Hepatocyte (in vitro differentiated cells): ENCODE data around the gene FRA10AC1. TPM values are rescaled to one million over a fixed set of nuclear protein-coding genes. Genes with fewer than 3 reads are reported as not detected.

Experiments
- DNase-seq: peaks from one replicate; pipeline ENCODE4 v3.0.0-alpha.2; 2016; ENCODE audit warnings: low spot score
- H2AFZ ChIP-seq: fragments of 200-600 bp; sonication (generic); 2 replicates; pipeline ENCODE4 v1.6.0; 2016; ENCODE audit warnings: antibody characterized with exemption, mild to moderate bottlenecking
- H3K27ac ChIP-seq: fragments of 200-600 bp; sonication (generic); 2 replicates; pipeline ENCODE4 v1.5.1; 2016; ENCODE audit warnings: mild to moderate bottlenecking
- H3K27me3 ChIP-seq: fragments of 200-600 bp; sonication (generic); 2 replicates; pipeline ENCODE4 v1.6.1; 2016
- H3K36me3 ChIP-seq: fragments of 200-600 bp; sonication (generic); replicated peaks from 2 replicates; pipeline ENCODE4 v1.5.1; 2016; ENCODE audit warnings: low read depth; ENCODE audit not compliant: insufficient read depth
- H3K4me1 ChIP-seq: fragments of 200-600 bp; sonication (generic); 2 replicates; pipeline ENCODE4 v1.5.1; 2016; ENCODE audit warnings: mild to moderate bottlenecking, moderate library complexity; ENCODE audit not compliant: insufficient read depth
- H3K4me2 ChIP-seq: fragments of 200-600 bp; sonication (generic); 2 replicates; pipeline ENCODE4 v1.6.0; 2016
- H3K4me3 ChIP-seq: fragments of 200-600 bp; sonication (generic); 2 replicates; pipeline ENCODE4 v1.5.1; 2016; ENCODE audit warnings: mild to moderate bottlenecking
- H3K79me2 ChIP-seq: fragments of 200-600 bp; sonication (generic); 2 replicates; pipeline ENCODE4 v1.6.0; 2017; ENCODE audit warnings: mild to moderate bottlenecking
- H3K9me2 ChIP-seq: fragments of 200-600 bp; sonication (generic); replicated peaks from 2 replicates; pipeline ENCODE4 v1.6.0; 2017; ENCODE audit warnings: mild to moderate bottlenecking; ENCODE audit not compliant: insufficient read depth
- H3K9me3 ChIP-seq: fragments of 200-600 bp; sonication (generic); 2 replicates; pipeline ENCODE4 v1.5.1; 2016; ENCODE audit warnings: low read depth, mild to moderate bottlenecking
- H4K20me1 ChIP-seq: fragments of 200-600 bp; sonication (generic); 2 replicates; pipeline ENCODE4 v1.6.0; 2016; ENCODE audit warnings: mild to moderate bottlenecking; ENCODE audit not compliant: insufficient read depth, poor library complexity, severe bottlenecking
- CTCF ChIP-seq: fragments of 200-600 bp; sonication (generic); IDR thresholded peaks from 2 replicates; pipeline ENCODE4 v1.5.1; 2016; ENCODE audit warnings: antibody characterized with exemption, mild to moderate bottlenecking; ENCODE audit not compliant: poor library complexity
- EZH2 ChIP-seq: fragments of 200-600 bp; sonication (generic); IDR thresholded peaks from 2 replicates; pipeline ENCODE4 v1.6.1; 2016; ENCODE audit warnings: antibody characterized with exemption, mild to moderate bottlenecking, borderline replicate concordance
- EZH2phosphoT487 ChIP-seq: fragments of 200-600 bp; sonication (generic); IDR thresholded peaks from one replicate; pipeline ENCODE4 v1.6.1; 2018; ENCODE audit warnings: antibody characterized with exemption, mild to moderate bottlenecking, low read depth, moderate library complexity; ENCODE audit not compliant: unreplicated experiment, severe bottlenecking
- WGBS: methylation state at CpG from one replicate; pipeline ENCODE4 v1.1.6; 2016; ENCODE audit warnings: low lambda C conversion rate; ENCODE audit errors: missing lambda C conversion rate; 5-methylcytosine and 5-hydroxymethylcytosine counted together
- polyA plus RNA-seq: library from polyadenylated mRNA; unstranded; fragments of >200 nt; fragmentation: Nextera tagmentation; extraction: Ambion mirVana; gene quantifications from 2 replicates; pipeline ENCODE4 v1.2.1, GENCODE V29; 2016
- total RNA-seq: library from RNA; depleted of rRNA; stranded (reverse); fragments of >200 nt; gene quantifications from 2 replicates; pipeline ENCODE4 v1.2.3, GENCODE V29; 2014

The FRA10AC1 gene
- total and polyA plus RNA-seq, 2 experiments from 2014 or later: 11.4 to 14.9 TPM

GRCh38 chr10:93749218-93749799 lies 46.9 kb upstream of the FRA10AC1 start:
- TF ChIP-seq EZH2 (no peak), EZH2phosphoT487 (no peak), CTCF (no peak)
- no peaks in the 10 kb centered on the region for H3K9me3 ChIP-seq
- H3K36me3 ChIP-seq: no peaks in the 10 kb centered on the region
- peak overlapping the region; percentile 15 for H3K27ac ChIP-seq
- DNase-seq: peak; percentile 48
- H3K27me3 ChIP-seq: no peaks in the 10 kb centered on the region
- no peaks in the 10 kb centered on the region for H3K9me2 ChIP-seq
- no peak overlapping the region for H3K4me3 ChIP-seq
- 15% methylated on average over 5 of the region's 5 CpGs for WGBS
- no peak overlapping the region for H3K4me2 ChIP-seq
- H2AFZ ChIP-seq: no peak overlapping the region
- no peaks in the 10 kb centered on the region for H3K79me2 ChIP-seq
- H4K20me1 ChIP-seq: no peaks in the 10 kb centered on the region
- peaks cover 20% of the 10 kb centered on the region for H3K4me1 ChIP-seq

GRCh38 chr10:93746844-93747284 lies 44.5 kb upstream of the FRA10AC1 start:
- Histone ChIP-seq H3K4me3 (no peak overlapping the region), H3K4me2 (no peak overlapping the region), H3K4me1 (peaks cover 10% of the 10 kb centered on the region), H4K20me1 (no peaks in the 10 kb centered on the region), H3K27ac (peak overlapping the region; percentile 31), H3K27me3 (no peaks in the 10 kb centered on the region), H2AFZ (no peak overlapping the region), H3K79me2 (no peaks in the 10 kb centered on the region), H3K9me2 (no peaks in the 10 kb centered on the region), H3K9me3 (no peaks in the 10 kb centered on the region), H3K36me3 (no peaks in the 10 kb centered on the region)
- TF ChIP-seq EZH2 (no peak), CTCF (peak; percentile 45), EZH2phosphoT487 (no peak)
- 19% methylated on average over 4 of the region's 4 CpGs for WGBS
- peak; percentile 72 for DNase-seq

- WGBS: 59% methylated on average over 9 of the region's 9 CpGs
- peak overlapping the region; percentile 28 for H2AFZ ChIP-seq
Observed at GRCh38 chr10:93745408-93746065, 43.1 kb upstream of the FRA10AC1 start.

More at GRCh38 chr10:93745408-93746065, 43.1 kb upstream of the FRA10AC1 start:
- Histone ChIP-seq H3K9me3 (no peaks in the 10 kb centered on the region), H3K9me2 (no peaks in the 10 kb centered on the region), H3K36me3 (no peaks in the 10 kb centered on the region), H3K27me3 (no peaks in the 10 kb centered on the region), H3K4me1 (peaks cover 5% of the 10 kb centered on the region), H3K4me3 (no peak overlapping the region), H4K20me1 (no peaks in the 10 kb centered on the region), H3K4me2 (no peak overlapping the region), H3K27ac (no peak overlapping the region), H3K79me2 (no peaks in the 10 kb centered on the region)
- no peak for DNase-seq
- TF ChIP-seq CTCF (peak; percentile 36), EZH2 (no peak)
